ENCODE results near the gene TFF3.

TFF3 gene

GRCh38 chr21:42311160-42311559 lies 4.0 kb downstream of the TFF3 start:
- no peak overlapping the region for H3K4me3 ChIP-seq (ENCODE audit: low read depth, low read length)
- TF ChIP-seq, protein P1, sequence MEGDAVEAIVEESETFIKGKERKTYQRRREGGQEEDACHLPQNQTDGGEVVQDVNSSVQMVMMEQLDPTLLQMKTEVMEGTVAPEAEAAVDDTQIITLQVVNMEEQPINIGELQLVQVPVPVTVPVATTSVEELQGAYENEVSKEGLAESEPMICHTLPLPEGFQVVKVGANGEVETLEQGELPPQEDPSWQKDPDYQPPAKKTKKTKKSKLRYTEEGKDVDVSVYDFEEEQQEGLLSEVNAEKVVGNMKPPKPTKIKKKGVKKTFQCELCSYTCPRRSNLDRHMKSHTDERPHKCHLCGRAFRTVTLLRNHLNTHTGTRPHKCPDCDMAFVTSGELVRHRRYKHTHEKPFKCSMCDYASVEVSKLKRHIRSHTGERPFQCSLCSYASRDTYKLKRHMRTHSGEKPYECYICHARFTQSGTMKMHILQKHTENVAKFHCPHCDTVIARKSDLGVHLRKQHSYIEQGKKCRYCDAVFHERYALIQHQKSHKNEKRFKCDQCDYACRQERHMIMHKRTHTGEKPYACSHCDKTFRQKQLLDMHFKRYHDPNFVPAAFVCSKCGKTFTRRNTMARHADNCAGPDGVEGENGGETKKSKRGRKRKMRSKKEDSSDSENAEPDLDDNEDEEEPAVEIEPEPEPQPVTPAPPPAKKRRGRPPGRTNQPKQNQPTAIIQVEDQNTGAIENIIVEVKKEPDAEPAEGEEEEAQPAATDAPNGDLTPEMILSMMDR (IDR thresholded peaks at IDR 0.05; ENCODE audit: low read depth, low read length): no peak
- no peak for DNase-seq (ENCODE audit: low read depth, low spot score)
- in situ Hi-C loops (cut with HindIII; ENCODE audit: low sequenced_read_pairs): no loop called here

- DNase-seq (ENCODE audit: low read depth, low spot score): no peak
- in situ Hi-C loops (cut with HindIII; ENCODE audit: low sequenced_read_pairs): no loop called here
- TF ChIP-seq, protein P1 (IDR thresholded peaks at IDR 0.05; ENCODE audit: low read depth, low read length): no peak
- no peak overlapping the region for H3K4me3 ChIP-seq (ENCODE audit: low read depth, low read length)
Observed at GRCh38 chr21:42310411-42311001, 4.7 kb downstream of the TFF3 start.

DNA sequence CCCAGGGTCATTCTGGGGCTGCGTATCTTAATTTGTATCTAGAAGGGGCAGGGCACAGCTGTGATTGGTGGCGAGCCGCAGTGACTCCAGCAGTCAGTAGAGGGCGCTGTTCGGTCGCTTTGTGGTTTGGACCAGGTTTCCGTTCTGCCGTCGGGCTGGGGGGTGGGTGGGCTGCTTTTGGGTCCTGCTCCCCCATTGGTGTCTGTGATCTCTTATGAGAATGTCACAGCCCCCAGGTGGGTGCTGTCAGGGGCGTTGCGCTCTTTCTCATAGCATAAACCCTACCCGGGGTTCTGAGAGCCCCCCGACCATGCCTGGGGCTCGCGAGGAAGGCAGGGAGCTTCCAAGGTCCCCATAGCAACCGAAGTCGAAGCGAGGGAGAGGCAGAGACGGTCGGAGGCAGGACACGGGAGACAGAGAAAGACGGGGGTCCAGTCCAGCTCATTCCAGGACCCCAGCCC lies 5.4 kb downstream of the TFF3 start:
- TF ChIP-seq, protein P1 (IDR thresholded peaks at IDR 0.05; ENCODE audit: low read depth, low read length): peak; percentile 78
- no peak overlapping the region for H3K4me3 ChIP-seq (ENCODE audit: low read depth, low read length)
- DNase-seq (ENCODE audit: low read depth, low spot score): peak; percentile 4
- in situ Hi-C loops (cut with HindIII; ENCODE audit: low sequenced_read_pairs): no loop called here

GRCh38 chr21:42308914-42309752 lies 6.1 kb downstream of the TFF3 start:
- TF ChIP-seq, protein P1 (IDR thresholded peaks at IDR 0.05; ENCODE audit: low read depth, low read length): no peak
- no peak for DNase-seq (ENCODE audit: low read depth, low spot score)
- no peak overlapping the region for H3K4me3 ChIP-seq (ENCODE audit: low read depth, low read length)
- in situ Hi-C loops (cut with HindIII; ENCODE audit: low sequenced_read_pairs): no loop called here

DNA sequence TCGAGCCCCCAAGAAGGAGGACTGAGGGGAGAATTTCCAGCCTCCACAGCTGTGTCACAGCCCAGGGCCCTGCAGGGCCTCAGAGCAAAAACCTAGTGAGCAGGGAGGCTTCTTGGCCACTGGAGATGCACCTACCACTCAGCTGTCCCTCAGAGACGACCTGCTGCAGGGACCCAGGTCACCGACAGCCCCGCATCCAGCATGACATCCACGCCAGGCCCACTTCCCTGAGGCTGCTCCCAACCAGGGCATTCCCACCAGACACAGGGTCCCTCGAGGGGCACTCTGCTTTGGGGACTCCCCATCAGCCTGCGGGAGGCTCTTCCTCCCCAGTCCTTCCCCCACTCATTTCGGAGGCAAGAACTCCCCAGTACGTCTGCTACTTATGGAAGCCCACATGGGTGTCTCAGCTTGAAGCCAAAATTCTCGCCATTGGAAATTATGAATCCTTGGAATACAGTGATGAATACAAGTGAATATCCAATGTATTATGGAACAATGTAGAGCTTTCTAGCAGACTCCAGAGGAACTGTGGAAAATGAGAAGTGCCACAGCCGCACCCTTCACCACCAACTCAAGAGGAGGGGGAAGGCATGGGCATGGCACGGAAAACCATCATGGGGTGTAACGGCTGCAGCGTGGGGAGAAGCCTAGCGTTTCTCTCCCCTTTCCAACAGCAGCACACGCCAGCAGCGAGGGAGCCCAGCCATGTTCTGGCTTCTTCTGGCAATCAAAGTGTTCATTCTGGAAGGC lies 6.9 kb downstream of the TFF3 start:
- in situ Hi-C loops (cut with HindIII; ENCODE audit: low sequenced_read_pairs): no loop called here
- H3K4me3 ChIP-seq (ENCODE audit: low read depth, low read length): no peak overlapping the region
- DNase-seq (ENCODE audit: low read depth, low spot score): no peak
- TF ChIP-seq, protein P1 (IDR thresholded peaks at IDR 0.05; ENCODE audit: low read depth, low read length): no peak

- in situ Hi-C loops (cut with HindIII; ENCODE audit: low sequenced_read_pairs): no loop called here
- DNase-seq (ENCODE audit: low read depth, low spot score): no peak
- TF ChIP-seq, protein P1 (IDR thresholded peaks at IDR 0.05; ENCODE audit: low read depth, low read length): no peak
- no peak overlapping the region for H3K4me3 ChIP-seq (ENCODE audit: low read depth, low read length)
Observed at GRCh38 chr21:42307106-42307505, 8.1 kb downstream of the TFF3 start.

Measured in astrocyte of the spinal cord (primary cell).